PC-9 (cell line): ENCODE data around the gene RAB31. TPM values are rescaled to one million over a fixed set of nuclear protein-coding genes. Genes with fewer than 3 reads are reported as not detected.

Source experiments
- BruUV-seq: library from RNA; stranded (reverse); fragments of 400-500 nt; replicated peaks from 2 replicates; lab custom pipeline; 2021; lab: Mats Ljungman, UMichigan
- CTCF ChIA-PET: fragments of 300-600 bp; sonication (Branson Sonifier 250); formaldehyde crosslinking; loops from one replicate; lab custom pipeline; 2022; ENCODE audit warnings: antibody characterized with exemption; lab: Charles Lee
- POLR2A ChIA-PET: fragments of 300-600 bp; sonication (Branson Sonifier 250); formaldehyde crosslinking; loops from one replicate; lab custom pipeline; 2022; ENCODE audit warnings: antibody characterized with exemption; ENCODE audit not compliant: unreplicated experiment; lab: Charles Lee
- DNase-seq, 2 experiments: peaks; one replicate each; pipeline versions ENCODE4 v3.0.0 to v3.0.0-alpha.2; 2015 to 2022; ENCODE audit warnings: mixed read lengths in 1 of 2
- H2AFZ ChIP-seq: fragments of 200-600 bp; sonication (generic); 2 replicates; pipeline ENCODE4 v1.8.1; 2017; ENCODE audit warnings: antibody characterized with exemption
- H3F3A ChIP-seq: fragments of 200-600 bp; sonication (generic); 2 replicates; pipeline ENCODE4 v1.8.1; 2017; ENCODE audit warnings: antibody characterized with exemption, mild to moderate bottlenecking, low read depth; ENCODE audit not compliant: insufficient read depth
- H3K27ac ChIP-seq: fragments of 200-600 bp; sonication (generic); 2 replicates; pipeline ENCODE4 v1.6.1; 2016; ENCODE audit warnings: mixed run types
- H3K27me3 ChIP-seq: fragments of 200-600 bp; sonication (generic); 2 replicates; pipeline ENCODE4 v1.6.1; 2016; ENCODE audit warnings: low read depth, mixed run types; ENCODE audit not compliant: insufficient read depth
- H3K36me3 ChIP-seq: fragments of 200-600 bp; sonication (generic); 2 replicates; pipeline ENCODE4 v1.6.1; 2016; ENCODE audit warnings: low read depth, mixed run types
- H3K4me1 ChIP-seq: fragments of 200-600 bp; sonication (generic); replicated peaks from 2 replicates; pipeline ENCODE4 v1.6.1; 2016; ENCODE audit warnings: mixed run types; ENCODE audit not compliant: insufficient read depth
- H3K4me2 ChIP-seq: fragments of 200-600 bp; sonication (generic); 2 replicates; pipeline ENCODE4 v1.6.1; 2017; ENCODE audit warnings: mixed run types
- H3K4me3 ChIP-seq: fragments of 200-600 bp; sonication (generic); 2 replicates; pipeline ENCODE4 v1.6.1; 2016; ENCODE audit warnings: mixed run types
- H3K79me2 ChIP-seq: fragments of 200-600 bp; sonication (generic); 2 replicates; pipeline ENCODE4 v1.6.1; 2017; ENCODE audit warnings: low read depth, mixed run types
- H3K9me2 ChIP-seq: fragments of 200-600 bp; sonication (generic); 2 replicates; pipeline ENCODE4 v1.8.1; 2017; ENCODE audit warnings: mild to moderate bottlenecking; ENCODE audit not compliant: insufficient read depth
- H3K9me3 ChIP-seq: fragments of 200-600 bp; sonication (generic); 2 replicates; pipeline ENCODE4 v1.8.1; 2016; ENCODE audit warnings: low read depth; ENCODE audit not compliant: insufficient read depth
- H4K20me1 ChIP-seq: fragments of 200-600 bp; sonication (generic); 2 replicates; pipeline ENCODE4 v1.8.1; 2017; ENCODE audit not compliant: insufficient read depth
- EZH2 ChIP-seq: fragments of 200-600 bp; sonication (generic); IDR thresholded peaks from 2 replicates; pipeline ENCODE4 v1.8.0; 2017; ENCODE audit warnings: antibody characterized with exemption, low read depth
- intact Hi-C: fragments of 100-400 bp; cut with micrococcal nuclease; formaldehyde crosslinking; loops from one replicate; pipeline ENCODE4 v1.10.0; 2022; ENCODE audit not compliant: unreplicated experiment
- total RNA-seq: library from RNA; stranded (reverse); gene quantifications from 2 replicates; pipeline ENCODE4 v1.2.3, GENCODE V29; 2021
- TF ChIP-seq, protein P1 (sequence below): fragments of 200-600 bp; sonication (generic); conservative IDR thresholded peaks from 2 replicates; pipeline ENCODE4 v1.6.1; 2017; ENCODE audit warnings: mixed run types, antibody characterized with exemption, mild to moderate bottlenecking, moderate library complexity

RAB31 gene
- total RNA-seq, 1 experiment from 2014 or later, result 51.0 TPM

DNA sequence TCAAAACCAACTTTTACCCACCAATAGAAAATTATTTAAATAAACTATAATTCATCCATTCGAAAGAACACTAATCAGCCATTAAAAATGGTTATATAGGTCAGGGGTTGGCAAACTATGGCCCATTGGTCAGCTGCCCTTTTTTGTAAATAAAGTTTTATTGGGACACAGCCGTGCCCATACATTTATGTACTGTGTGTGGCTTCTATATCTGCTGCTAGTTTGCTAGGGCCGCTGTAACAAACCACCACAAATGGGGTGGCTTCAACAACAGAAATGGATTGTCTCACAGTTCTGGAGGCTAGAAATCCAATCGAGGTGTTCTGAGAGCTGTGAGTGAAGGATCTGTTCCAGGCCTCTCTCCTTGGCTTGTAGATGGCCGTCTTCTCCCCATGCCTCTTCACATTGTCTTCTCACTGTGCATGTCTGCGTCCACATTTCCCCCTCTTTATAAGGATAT is 170.7 kb downstream of the RAB31 start:
- no peaks in the 10 kb centered on the region for H3K9me2 ChIP-seq
- no peak overlapping the region for H3K27ac ChIP-seq
- TF ChIP-seq EZH2, result no peak
- TF ChIP-seq, protein P1, sequence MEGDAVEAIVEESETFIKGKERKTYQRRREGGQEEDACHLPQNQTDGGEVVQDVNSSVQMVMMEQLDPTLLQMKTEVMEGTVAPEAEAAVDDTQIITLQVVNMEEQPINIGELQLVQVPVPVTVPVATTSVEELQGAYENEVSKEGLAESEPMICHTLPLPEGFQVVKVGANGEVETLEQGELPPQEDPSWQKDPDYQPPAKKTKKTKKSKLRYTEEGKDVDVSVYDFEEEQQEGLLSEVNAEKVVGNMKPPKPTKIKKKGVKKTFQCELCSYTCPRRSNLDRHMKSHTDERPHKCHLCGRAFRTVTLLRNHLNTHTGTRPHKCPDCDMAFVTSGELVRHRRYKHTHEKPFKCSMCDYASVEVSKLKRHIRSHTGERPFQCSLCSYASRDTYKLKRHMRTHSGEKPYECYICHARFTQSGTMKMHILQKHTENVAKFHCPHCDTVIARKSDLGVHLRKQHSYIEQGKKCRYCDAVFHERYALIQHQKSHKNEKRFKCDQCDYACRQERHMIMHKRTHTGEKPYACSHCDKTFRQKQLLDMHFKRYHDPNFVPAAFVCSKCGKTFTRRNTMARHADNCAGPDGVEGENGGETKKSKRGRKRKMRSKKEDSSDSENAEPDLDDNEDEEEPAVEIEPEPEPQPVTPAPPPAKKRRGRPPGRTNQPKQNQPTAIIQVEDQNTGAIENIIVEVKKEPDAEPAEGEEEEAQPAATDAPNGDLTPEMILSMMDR, result no peak
- intact Hi-C loops, result no loop called here
- peaks cover 30% of the 10 kb centered on the region for H3F3A ChIP-seq
- H3K4me2 ChIP-seq, result no peak overlapping the region
- no peaks in the 10 kb centered on the region for H4K20me1 ChIP-seq
- H2AFZ ChIP-seq, result no peak overlapping the region
- H3K79me2 ChIP-seq, result no peaks in the 10 kb centered on the region
- ChIA-PET CTCF (no interaction called here), POLR2A (no interaction called here)
- BruUV-seq, result no TSS peak
- peaks cover 34% of the 10 kb centered on the region for H3K4me1 ChIP-seq
- H3K36me3 ChIP-seq, result no peaks in the 10 kb centered on the region
- no peak for DNase-seq
- no peaks in the 10 kb centered on the region for H3K27me3 ChIP-seq
- H3K4me3 ChIP-seq, result no peak overlapping the region
- no peaks in the 10 kb centered on the region for H3K9me3 ChIP-seq

DNA sequence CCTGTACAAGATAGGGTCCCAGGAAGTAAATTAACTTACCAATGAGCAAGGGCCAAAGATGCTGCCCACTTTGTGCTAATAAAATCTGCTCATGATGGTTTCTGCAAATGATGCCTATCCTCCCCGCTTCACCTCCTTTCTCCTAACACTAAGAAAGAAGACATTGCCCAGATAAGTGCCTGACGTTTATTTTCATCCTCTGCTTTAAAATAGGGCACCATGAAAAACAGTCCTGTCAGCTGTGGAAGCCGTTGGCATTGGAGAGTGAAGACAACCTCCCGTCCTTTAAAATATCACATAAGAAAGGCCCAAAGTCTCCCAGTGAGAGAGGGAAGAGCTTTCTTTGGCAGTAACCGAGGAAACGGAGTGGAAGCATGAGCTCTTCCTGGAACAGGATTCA is 176.0 kb downstream of the RAB31 start:
- H2AFZ ChIP-seq, result no peak overlapping the region
- H3K27ac ChIP-seq, result no peak overlapping the region
- intact Hi-C loops, result no loop called here
- no peaks in the 10 kb centered on the region for H3K9me2 ChIP-seq
- no peak overlapping the region for H3K4me3 ChIP-seq
- H3K27me3 ChIP-seq, result no peaks in the 10 kb centered on the region
- CTCF ChIA-PET, result no interaction called here
- H3K4me1 ChIP-seq, result no peaks in the 10 kb centered on the region
- H3K9me3 ChIP-seq, result no peaks in the 10 kb centered on the region
- no peaks in the 10 kb centered on the region for H4K20me1 ChIP-seq
- no peaks in the 10 kb centered on the region for H3K79me2 ChIP-seq
- no TSS peak for BruUV-seq
- H3K4me2 ChIP-seq, result no peak overlapping the region
- no peaks in the 10 kb centered on the region for H3F3A ChIP-seq
- TF ChIP-seq, protein P1, result no peak
- POLR2A ChIA-PET, result no interaction called here
- DNase-seq, result no peak
- H3K36me3 ChIP-seq, result no peaks in the 10 kb centered on the region

DNA sequence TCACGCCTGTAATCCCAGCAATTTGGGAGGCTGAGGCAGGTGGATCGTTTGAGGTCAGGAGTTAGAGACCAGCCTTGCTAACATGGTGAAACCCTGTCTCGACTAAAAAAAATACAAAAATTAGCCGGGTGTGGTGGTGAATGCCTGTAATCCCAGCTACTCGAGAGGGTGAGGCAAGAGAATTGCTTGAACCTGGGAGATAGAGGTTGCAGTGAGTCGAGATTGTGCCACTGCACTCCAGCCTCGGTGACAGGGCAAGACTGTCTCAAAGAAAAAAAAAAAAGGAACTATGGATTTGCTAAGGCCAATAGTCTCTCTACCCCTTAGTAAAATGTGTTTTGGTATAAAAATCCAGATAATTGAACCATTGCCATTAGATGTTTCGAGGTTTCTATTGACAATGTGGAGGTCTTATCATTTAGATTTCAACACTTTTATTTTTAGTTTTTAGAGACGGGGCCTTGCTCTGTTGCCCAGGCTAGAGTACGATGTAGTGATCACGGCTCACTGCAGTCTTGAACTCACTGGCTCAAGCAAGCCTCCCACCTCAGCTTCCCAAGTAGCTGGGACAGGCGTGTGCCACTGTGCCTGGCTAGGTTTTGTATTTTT is 176.5 kb downstream of the RAB31 start:
- no peaks in the 10 kb centered on the region for H3K36me3 ChIP-seq
- no peak overlapping the region for H3K4me2 ChIP-seq
- H3K9me2 ChIP-seq, result no peaks in the 10 kb centered on the region
- no peaks in the 10 kb centered on the region for H3K4me1 ChIP-seq
- H3K27ac ChIP-seq, result no peak overlapping the region
- no peak overlapping the region for H2AFZ ChIP-seq
- ChIA-PET POLR2A (no interaction called here), CTCF (no interaction called here)
- intact Hi-C loops, result no loop called here
- no peak for TF ChIP-seq EZH2
- TF ChIP-seq, protein P1, result no peak
- no peak for DNase-seq
- no peaks in the 10 kb centered on the region for H3K79me2 ChIP-seq
- no peaks in the 10 kb centered on the region for H4K20me1 ChIP-seq
- H3F3A ChIP-seq, result no peaks in the 10 kb centered on the region
- no peak overlapping the region for H3K4me3 ChIP-seq
- BruUV-seq, result no TSS peak
- H3K27me3 ChIP-seq, result no peaks in the 10 kb centered on the region
- no peaks in the 10 kb centered on the region for H3K9me3 ChIP-seq
